ENCODE results near the gene NAGA. TPM values are rescaled to one million over a fixed set of nuclear protein-coding genes. Genes with fewer than 3 reads are reported as not detected.
A peak's percentile ranks its signal among the peaks of the same experiment; 100 is the strongest.

The NAGA gene
- polyA plus RNA-seq (2011; rRNA removed) = 8.9 and 11.4 TPM in 2 replicates
- polyA plus RNA-seq (2012; cell fraction: cytosol; rRNA removed) = 8.9 and 11.9 TPM in 2 replicates
- 18.8 and 20.0 TPM in 2 replicates for polyA plus RNA-seq (2012; cell fraction: nucleus; rRNA removed)
- 6.3 to 6.6 TPM (median 6.5 TPM) in 3 replicates for polyA plus RNA-seq (2017; fragmentation: RNase III; extraction: RNeasy Plus Mini Kit Qiagen cat#74134 plus additional on column Dnase treatment)
- polyA minus RNA-seq (2011; rRNA and poly(A)+ RNA removed) = 16.8 and 18.2 TPM in 2 replicates

DNA sequence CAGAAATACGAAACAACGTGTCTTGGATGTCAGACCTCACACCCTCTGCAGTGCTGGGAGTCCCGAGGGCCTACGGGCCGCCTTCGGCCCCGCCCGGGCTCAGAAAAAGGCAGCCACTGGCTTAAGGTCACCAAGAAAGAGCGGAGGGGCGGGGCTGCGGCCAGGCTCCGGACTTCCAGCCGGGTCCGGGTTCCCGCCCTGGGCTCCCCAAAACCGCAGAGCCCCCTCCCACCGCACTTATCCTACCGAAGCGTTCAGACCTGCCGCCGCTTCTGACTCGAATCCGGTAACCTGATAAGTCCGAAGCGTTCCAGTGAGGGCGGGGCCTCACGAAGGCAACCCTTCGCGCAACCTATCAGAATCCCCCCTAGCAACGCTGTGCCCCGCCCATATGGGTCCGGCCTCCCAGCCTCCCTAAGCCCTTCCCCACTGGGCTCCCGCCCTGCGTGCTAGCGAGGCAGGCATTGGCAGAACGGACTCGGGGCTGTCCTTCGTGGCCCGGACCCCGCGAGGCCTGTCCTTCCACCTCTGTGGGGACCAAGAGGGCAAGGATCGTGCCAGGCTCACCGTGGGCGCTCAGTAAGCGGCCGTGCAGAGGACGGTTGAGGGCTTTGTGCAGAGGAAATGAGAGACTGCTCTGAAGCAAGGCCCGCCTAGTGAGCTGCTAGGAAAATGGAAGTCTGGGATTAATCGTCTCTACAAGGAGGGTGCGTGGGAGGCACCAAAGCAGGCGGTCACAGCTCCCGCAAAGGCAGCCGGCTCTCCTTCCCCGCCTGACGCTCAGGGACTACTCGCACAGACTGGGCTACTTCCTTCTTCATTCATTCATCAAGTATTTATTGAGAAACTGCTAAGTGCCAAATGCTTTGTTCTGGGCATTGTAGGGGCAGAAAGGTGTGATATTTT lies at the start of gene NAGA:
NAGA (minus strand) TSS at position 296 of the 906 bp plus-strand sequence. CDS start 515 bp downstream, outside the sequence.
- H3K4me3 ChIP-seq = peak within 1 kb of the TSS; percentile 47
- ATAC-seq (peak; percentile 96 to 99), FAIRE-seq (no peak), DNase-seq (ENCODE audit: low read depth in 1 of 2, low spot score in 1 of 2) (peak; percentile 91 to 92)
- ChIA-PET POLR2A (interaction anchor here (0.6 to 0.9 kb wide), 2 partner anchors 9 to 20 kb away, joined by 3 read pairs; partner anchors contain the start of genes NDUFA6 and SMDT1), CTCF (no interaction called here)
- TF ChIP-seq, protein P1, sequence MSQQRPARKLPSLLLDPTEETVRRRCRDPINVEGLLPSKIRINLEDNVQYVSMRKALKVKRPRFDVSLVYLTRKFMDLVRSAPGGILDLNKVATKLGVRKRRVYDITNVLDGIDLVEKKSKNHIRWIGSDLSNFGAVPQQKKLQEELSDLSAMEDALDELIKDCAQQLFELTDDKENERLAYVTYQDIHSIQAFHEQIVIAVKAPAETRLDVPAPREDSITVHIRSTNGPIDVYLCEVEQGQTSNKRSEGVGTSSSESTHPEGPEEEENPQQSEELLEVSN (IDR thresholded peaks at IDR 0.05; ENCODE audit: borderline replicate concordance, low read depth) = peak; percentile 93
- TF ChIP-seq, protein P2, sequence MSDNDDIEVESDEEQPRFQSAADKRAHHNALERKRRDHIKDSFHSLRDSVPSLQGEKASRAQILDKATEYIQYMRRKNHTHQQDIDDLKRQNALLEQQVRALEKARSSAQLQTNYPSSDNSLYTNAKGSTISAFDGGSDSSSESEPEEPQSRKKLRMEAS (IDR thresholded peaks at IDR 0.05) = peak; percentile 92
- no peak for TF ChIP-seq RFX5 (IDR thresholded peaks at IDR 0.05)
- TF ChIP-seq HOXB5 (CRISPR knock-in tag; IDR thresholded peaks at IDR 0.05) = peak; percentile 60; the same call in 1 of the 2 replicates
- no peak for TF ChIP-seq RNF2 (IDR thresholded peaks at IDR 0.05; ENCODE audit: borderline replicate concordance, low read depth)
- no peak for TF ChIP-seq NFE2L2 (conservative IDR thresholded peaks at IDR 0.05; ENCODE audit: low read length)
- no peak for TF ChIP-seq ZSCAN20 (CRISPR knock-in tag; IDR thresholded peaks at IDR 0.05)
- TF ChIP-seq, protein P3, sequence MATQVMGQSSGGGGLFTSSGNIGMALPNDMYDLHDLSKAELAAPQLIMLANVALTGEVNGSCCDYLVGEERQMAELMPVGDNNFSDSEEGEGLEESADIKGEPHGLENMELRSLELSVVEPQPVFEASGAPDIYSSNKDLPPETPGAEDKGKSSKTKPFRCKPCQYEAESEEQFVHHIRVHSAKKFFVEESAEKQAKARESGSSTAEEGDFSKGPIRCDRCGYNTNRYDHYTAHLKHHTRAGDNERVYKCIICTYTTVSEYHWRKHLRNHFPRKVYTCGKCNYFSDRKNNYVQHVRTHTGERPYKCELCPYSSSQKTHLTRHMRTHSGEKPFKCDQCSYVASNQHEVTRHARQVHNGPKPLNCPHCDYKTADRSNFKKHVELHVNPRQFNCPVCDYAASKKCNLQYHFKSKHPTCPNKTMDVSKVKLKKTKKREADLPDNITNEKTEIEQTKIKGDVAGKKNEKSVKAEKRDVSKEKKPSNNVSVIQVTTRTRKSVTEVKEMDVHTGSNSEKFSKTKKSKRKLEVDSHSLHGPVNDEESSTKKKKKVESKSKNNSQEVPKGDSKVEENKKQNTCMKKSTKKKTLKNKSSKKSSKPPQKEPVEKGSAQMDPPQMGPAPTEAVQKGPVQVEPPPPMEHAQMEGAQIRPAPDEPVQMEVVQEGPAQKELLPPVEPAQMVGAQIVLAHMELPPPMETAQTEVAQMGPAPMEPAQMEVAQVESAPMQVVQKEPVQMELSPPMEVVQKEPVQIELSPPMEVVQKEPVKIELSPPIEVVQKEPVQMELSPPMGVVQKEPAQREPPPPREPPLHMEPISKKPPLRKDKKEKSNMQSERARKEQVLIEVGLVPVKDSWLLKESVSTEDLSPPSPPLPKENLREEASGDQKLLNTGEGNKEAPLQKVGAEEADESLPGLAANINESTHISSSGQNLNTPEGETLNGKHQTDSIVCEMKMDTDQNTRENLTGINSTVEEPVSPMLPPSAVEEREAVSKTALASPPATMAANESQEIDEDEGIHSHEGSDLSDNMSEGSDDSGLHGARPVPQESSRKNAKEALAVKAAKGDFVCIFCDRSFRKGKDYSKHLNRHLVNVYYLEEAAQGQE (IDR thresholded peaks at IDR 0.05) = no peak
- no peak for TF ChIP-seq MYC (IDR thresholded peaks at IDR 0.05; ENCODE audit: borderline replicate concordance, low read length)
- no peak for TF ChIP-seq MAFK (IDR thresholded peaks at IDR 0.05; ENCODE audit: partially characterized antibody)
- TF ChIP-seq RARB (CRISPR knock-in tag; IDR thresholded peaks at IDR 0.05) = no peak
- peak; percentile 72 for TF ChIP-seq POLR2A (IDR thresholded peaks at IDR 0.05; ENCODE audit: low read length)
- no peak for TF ChIP-seq HDAC2 (IDR thresholded peaks at IDR 0.05)
- no peak for TF ChIP-seq CEBPB (IDR thresholded peaks at IDR 0.05)
- TF ChIP-seq PHF8 (IDR thresholded peaks at IDR 0.05; ENCODE audit: borderline replicate concordance, low read depth) = peak; percentile 30; the same call in 1 of the 2 replicates
- TF ChIP-seq HOXB13 (CRISPR knock-in tag; IDR thresholded peaks at IDR 0.05; ENCODE audit: low read depth) = peak; percentile 87
- no peak for TF ChIP-seq ESRRA (IDR thresholded peaks at IDR 0.05; ENCODE audit: borderline replicate concordance, low read length)
- no peak for TF ChIP-seq SREBF2 (IDR thresholded peaks at IDR 0.05)
- TF ChIP-seq, protein P4, sequence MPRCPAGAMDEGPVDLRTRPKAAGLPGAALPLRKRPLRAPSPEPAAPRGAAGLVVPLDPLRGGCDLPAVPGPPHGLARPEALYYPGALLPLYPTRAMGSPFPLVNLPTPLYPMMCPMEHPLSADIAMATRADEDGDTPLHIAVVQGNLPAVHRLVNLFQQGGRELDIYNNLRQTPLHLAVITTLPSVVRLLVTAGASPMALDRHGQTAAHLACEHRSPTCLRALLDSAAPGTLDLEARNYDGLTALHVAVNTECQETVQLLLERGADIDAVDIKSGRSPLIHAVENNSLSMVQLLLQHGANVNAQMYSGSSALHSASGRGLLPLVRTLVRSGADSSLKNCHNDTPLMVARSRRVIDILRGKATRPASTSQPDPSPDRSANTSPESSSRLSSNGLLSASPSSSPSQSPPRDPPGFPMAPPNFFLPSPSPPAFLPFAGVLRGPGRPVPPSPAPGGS (IDR thresholded peaks at IDR 0.05) = no peak
- peak within 1 kb of the TSS; percentile 94 for H3K4me2 ChIP-seq
- H3K9me3 ChIP-seq = peaks cover 5% of the 10 kb centered on the region; the same call in 1 of the 3 replicates
- peaks cover 6% of the 10 kb centered on the region; the same call in 1 of the 3 replicates for H3K4me1 ChIP-seq
- H3K27ac ChIP-seq = peak within 1 kb of the TSS; percentile 68 to 84
- WGBS (ENCODE audit: missing lambda C conversion rate) = 6% methylated on average over 20 of the region's 56 CpGs

Data from A549 (cell line).